H1 (cell line): ENCODE results near the gene DOCK10. TPM values are rescaled to one million over a fixed set of nuclear protein-coding genes. Genes with fewer than 3 reads are reported as not detected.

Experiments
- FOSL1 ChIP-seq: IDR thresholded peaks from 2 replicates; pipeline ENCODE4 v1.6.1; 2011; ENCODE audit warnings: mild to moderate bottlenecking, low read depth, low read length, moderate library complexity; ENCODE audit not compliant: insufficient read depth
- MAFK ChIP-seq: IDR thresholded peaks from 2 replicates; pipeline ENCODE4 v1.6.1; 2012; ENCODE audit warnings: low read depth, mild to moderate bottlenecking, improper control_type of control experiment, low read length
- polyA plus RNA-seq, 7 experiments: library from polyadenylated mRNA; depleted of rRNA in 3 of 7; stranded (reverse) in 5 of 7; unstranded in 2 of 7; fragments of >200 nt in 5 of 7; fragments of 200-250 nt in 2 of 7; gene quantifications; 1 replicate in 5 of 7; 2 replicates in 1 of 7; 4 replicates in 1 of 7; pipeline versions ENCODE4 v1.2.1 to v1.2.3, GENCODE V29; 2011 to 2013; ENCODE audit warnings: missing spikeins in 2 of 7, mixed read lengths in 2 of 7
- total RNA-seq: library from RNA; stranded (reverse); fragmentation: NEBNext Ultra II Directional; extraction: Animal tissue kit (Norgen Biotek cat#: 25700); gene quantifications from 2 replicates; pipeline ENCODE4 v1.2.1, GENCODE V29; 2021

The DOCK10 gene
- total and polyA plus RNA-seq, 2 of the 8 experiments (the other 6 are each of a cell fraction or from before 2014, with no cell fraction given), result 0.33 to 1.6 TPM

DNA sequence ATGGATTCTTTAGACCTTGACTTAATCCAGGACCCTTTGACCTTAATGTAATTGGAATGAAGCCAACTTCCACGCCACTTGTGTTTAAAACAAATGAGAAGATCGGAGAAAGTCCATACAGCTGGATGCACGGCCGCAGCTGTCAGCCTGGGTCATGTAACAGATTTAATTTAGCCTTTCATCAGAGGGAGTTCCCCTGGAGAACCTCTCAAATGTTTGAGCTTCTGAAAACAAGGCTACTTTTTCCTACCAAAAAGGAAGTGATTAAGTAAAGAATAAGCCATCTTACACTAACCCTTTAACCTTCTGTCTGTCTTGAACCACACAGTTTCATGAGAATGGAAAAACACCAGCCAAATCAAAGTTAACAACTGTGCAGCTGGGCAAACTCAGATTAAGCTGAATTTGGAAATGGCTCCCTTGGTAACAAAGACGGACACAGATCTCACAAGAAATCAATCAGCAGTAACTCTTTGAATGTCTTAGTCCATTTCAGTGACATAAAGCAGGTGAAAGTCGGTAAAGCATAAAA lies 103.6 kb downstream of the DOCK10 start (continued):
- TF ChIP-seq MAFK (no peak), FOSL1 (no peak)
